Body of pancreas (tissue), 4 donors: ENCODE results near the gene PALLD.

Experiments
- CTCF ChIP-seq, 7 experiments: fragments of 450-650 bp in 4 of 7; fragments of 200-600 bp in 3 of 7; sonication (generic) in 3 of 7; IDR thresholded peaks; one replicate each; pipeline ENCODE4 v1.5.1; 2016 to 2019; ENCODE audit warnings: antibody characterized with exemption in 7 of 7
- POLR2A ChIP-seq, 3 donors: fragments of 450-650 bp; IDR thresholded peaks; one replicate each; pipeline ENCODE4 v1.6.1; 2016; ENCODE audit warnings: antibody characterized with exemption in 3 of 3, mild to moderate bottlenecking in 2 of 3

DNA sequence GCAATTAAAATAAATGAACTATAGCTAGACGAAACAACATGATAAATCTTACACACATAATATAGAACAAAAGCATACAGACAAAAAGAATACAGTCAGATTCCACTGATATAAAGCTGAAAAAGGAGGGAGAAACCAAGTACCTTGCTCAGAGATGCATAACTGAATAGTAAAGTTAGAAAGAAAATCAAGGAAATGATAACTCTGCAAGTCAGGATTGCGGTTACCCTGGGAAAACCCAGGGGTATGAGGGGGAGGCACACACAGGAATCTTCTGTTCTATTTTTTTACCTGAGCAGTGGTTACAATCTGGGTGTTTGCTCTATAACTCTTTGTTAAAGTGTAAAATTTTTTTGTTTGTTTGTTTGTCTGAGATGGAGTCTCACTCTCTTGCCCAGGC lies 304.1 kb downstream of the PALLD start:
- TF ChIP-seq POLR2A (IDR thresholded peaks at IDR 0.05) (no peak), CTCF (IDR thresholded peaks at IDR 0.05) (no peak)
